Upper lobe of right lung (tissue), 1 donor: Measurements from ENCODE around the gene RPTOR. TPM values are rescaled to one million over a fixed set of nuclear protein-coding genes. Genes with fewer than 3 reads are reported as not detected.
"Not testable (repeated sequence)": the region's sequence is repeated elsewhere in the genome, so short reads cannot be mapped to it uniquely, and the experiment has no call there.

Experiments
- ATAC-seq: fragments of 200-7000 bp; cut with Tn5 transposase; one replicate; pipeline ENCODE4 v1.9.1; 2020; ENCODE audit warnings: mild to moderate bottlenecking, moderate library complexity
- DNase-seq: peaks from one replicate; pipeline ENCODE4 v3.0.0-alpha.2; 2020
- H3K27ac ChIP-seq: fragments of 200-600 bp; one replicate; pipeline ENCODE4 v1.8.0; 2022
- H3K27me3 ChIP-seq: fragments of 200-600 bp; one replicate; pipeline ENCODE4 v1.8.0; 2022; ENCODE audit warnings: mild to moderate bottlenecking
- H3K36me3 ChIP-seq: fragments of 200-600 bp; one replicate; pipeline ENCODE4 v1.8.0; 2022
- H3K4me1 ChIP-seq: fragments of 200-600 bp; one replicate; pipeline ENCODE4 v1.8.0; 2022
- H3K4me3 ChIP-seq: fragments of 200-600 bp; one replicate; pipeline ENCODE4 v1.8.0; 2022; ENCODE audit warnings: mild to moderate bottlenecking
- H3K9me3 ChIP-seq: fragments of 200-600 bp; one replicate; pipeline ENCODE4 v1.8.0; 2022
- intact Hi-C: fragments of 100-400 bp; cut with DNase I; formaldehyde crosslinking; loops from one replicate; pipeline ENCODE4 v1.11.0; 2022
- total RNA-seq: library from RNA; stranded (reverse); fragmentation: NEBNext Ultra II Directional; extraction: Animal tissue kit (Norgen Biotek cat#: 25700); gene quantifications from one replicate; pipeline ENCODE4 v1.2.1, GENCODE V29; 2021
- TF ChIP-seq, protein P1 (sequence below): fragments of 200-600 bp; IDR thresholded peaks from one replicate; pipeline ENCODE4 v1.8.0; 2022; ENCODE audit warnings: antibody characterized with exemption
- donor health status: DM: no; HTN: yes; CAD: no; lungs with severe emphysema.

RPTOR gene
- total RNA-seq, 1 donor from 2014 or later: 35.4 TPM

DNA sequence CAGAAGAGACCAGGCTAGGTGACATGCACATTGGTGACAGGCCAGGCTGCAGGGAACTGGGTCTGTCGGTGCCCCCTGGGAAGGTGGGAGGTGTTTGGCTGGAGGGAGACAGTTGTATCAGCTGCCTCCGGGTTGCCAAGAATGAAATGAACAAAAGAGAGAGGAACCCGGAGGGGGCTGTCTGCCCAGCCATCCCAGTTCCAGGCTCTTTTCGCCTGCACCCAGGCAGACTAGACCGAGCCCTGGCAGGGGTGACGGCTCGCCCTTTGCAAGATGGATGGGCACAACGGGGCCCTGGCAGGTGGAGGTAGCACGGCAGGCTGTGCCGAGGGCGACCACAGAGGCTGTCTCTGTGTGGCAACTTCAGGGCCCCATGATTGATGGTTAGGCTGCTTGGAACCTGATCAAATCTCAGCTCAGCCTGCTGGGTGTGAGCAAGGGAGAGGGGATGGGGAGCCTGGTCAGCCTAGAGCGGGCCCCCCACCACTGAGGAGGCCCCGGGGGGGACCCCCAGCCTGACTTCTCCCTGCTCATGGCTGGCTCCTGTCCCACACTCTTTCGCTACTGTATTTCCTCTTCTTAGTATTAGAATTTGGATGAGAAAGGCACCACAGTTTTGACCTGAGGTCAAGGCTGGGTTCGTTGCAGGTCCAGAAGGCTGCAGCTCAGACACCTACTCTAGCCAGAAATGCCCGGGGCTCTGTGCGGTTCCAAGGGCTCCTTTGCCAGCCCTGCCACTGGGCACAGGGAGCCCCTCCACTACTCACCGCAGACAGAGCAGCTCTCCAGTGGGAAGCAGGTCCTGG, 328.1 kb downstream of the RPTOR start:
- TF ChIP-seq, protein P1, sequence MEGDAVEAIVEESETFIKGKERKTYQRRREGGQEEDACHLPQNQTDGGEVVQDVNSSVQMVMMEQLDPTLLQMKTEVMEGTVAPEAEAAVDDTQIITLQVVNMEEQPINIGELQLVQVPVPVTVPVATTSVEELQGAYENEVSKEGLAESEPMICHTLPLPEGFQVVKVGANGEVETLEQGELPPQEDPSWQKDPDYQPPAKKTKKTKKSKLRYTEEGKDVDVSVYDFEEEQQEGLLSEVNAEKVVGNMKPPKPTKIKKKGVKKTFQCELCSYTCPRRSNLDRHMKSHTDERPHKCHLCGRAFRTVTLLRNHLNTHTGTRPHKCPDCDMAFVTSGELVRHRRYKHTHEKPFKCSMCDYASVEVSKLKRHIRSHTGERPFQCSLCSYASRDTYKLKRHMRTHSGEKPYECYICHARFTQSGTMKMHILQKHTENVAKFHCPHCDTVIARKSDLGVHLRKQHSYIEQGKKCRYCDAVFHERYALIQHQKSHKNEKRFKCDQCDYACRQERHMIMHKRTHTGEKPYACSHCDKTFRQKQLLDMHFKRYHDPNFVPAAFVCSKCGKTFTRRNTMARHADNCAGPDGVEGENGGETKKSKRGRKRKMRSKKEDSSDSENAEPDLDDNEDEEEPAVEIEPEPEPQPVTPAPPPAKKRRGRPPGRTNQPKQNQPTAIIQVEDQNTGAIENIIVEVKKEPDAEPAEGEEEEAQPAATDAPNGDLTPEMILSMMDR: no peak
- no peak overlapping the region for H3K4me3 ChIP-seq
- no peaks in the 10 kb centered on the region for H3K36me3 ChIP-seq
- ATAC-seq (peak; percentile 12), DNase-seq (no peak)
- H3K27ac ChIP-seq: no peak overlapping the region
- H3K4me1 ChIP-seq: peaks cover 11% of the 10 kb centered on the region
- H3K27me3 ChIP-seq: no peaks in the 10 kb centered on the region
- intact Hi-C loops: no loop called here
- no peaks in the 10 kb centered on the region for H3K9me3 ChIP-seq

DNA sequence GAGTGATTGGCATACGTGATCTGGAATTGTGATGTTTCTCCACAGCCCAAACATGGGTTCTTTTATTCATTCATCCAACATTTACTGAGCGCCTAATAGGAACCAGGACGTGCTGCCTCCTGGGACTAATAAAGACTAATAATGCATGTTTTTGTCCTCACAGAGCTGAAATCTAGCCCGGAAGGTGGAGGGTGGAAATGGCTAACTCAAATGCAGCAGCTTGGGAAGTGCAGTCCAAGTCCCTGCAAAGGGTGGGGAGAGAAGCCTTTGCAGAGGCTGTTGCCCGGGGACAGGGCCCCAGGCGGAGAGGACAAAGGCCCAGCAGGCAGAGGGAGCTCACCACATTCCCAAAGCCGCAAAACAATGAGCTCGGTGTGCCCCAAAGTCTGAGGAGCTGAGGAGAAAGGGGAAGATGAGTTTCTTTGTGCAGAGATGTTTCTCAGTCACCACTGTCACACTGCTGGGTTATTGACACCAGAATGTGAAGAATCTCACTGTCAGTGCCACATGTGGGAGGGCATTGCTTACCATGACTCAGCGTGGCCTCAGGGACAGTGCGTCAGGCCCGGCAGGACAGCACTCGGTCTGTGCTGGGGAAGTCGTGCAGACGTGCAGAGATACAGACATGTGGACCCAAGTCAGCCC, 328.8 kb downstream of the RPTOR start:
- DNase-seq: peak; percentile 66
- Histone ChIP-seq H3K27ac (no peak overlapping the region), H3K27me3 (no peaks in the 10 kb centered on the region), H3K9me3 (no peaks in the 10 kb centered on the region), H3K36me3 (no peaks in the 10 kb centered on the region), H3K4me3 (no peak overlapping the region), H3K4me1 (peaks cover 11% of the 10 kb centered on the region)
- intact Hi-C loops: no loop called here
- peak; percentile 60 for ATAC-seq
- TF ChIP-seq, protein P1: no peak

DNA sequence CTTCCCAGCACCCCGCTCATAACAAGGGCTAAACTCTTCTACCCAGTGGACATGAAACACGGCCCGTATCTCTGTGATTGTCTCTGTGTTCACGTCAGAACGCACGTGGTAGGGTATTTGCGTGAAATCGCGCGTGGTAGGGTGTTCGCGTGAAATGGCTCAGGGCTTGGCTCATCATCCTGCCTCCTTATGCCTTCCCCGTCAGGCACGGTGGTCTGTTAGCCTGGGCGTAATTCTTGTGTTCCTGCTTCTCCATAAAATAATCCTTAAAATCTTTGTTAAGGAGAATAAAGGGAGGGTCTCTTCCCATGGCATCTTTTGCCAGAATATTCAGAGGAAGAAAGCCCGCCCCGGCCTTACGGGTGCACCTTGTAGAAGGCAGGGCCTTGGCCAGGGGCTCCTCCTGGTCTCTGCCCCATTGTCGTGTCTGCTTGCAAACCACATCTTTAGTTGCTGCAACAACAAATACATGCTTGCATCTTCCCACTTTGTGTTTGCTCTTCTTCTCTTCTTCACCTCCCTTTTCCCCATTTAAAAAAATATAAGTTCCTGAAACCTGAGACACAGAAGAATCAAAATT, 330.3 kb downstream of the RPTOR start:
- ATAC-seq (no peak), DNase-seq (peak; percentile 21)
- no peak overlapping the region for H3K27ac ChIP-seq
- no peaks in the 10 kb centered on the region for H3K27me3 ChIP-seq
- no peaks in the 10 kb centered on the region for H3K36me3 ChIP-seq
- TF ChIP-seq, protein P1: no peak
- H3K4me1 ChIP-seq: peaks cover 11% of the 10 kb centered on the region
- no peaks in the 10 kb centered on the region for H3K9me3 ChIP-seq
- no peak overlapping the region for H3K4me3 ChIP-seq
- intact Hi-C loops: no loop called here

DNA sequence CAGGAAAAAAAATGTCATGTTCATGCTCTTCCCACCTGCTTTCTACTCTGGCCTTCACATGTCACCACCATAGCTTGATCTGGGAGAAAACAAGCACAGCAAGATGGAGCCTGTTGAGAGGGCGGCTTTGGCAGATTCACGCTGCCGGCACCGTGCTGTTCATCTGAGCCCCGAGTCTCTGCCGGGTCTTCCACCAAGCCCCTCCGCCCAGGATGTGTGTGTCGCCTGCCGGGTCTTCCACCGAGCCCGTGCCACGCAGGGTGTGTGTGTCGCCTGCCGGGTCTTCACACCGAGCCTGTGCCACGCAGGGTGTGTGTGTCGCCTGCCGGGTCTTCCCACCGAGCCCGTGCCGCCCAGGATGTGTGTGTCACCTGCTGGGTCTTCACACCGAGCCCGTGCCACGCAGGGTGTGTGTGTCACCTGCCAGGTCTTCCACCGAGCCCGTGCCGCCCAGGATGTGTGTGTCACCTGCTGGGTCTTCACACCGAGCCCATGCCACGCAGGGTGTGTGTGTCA, 330.9 kb downstream of the RPTOR start:
- intact Hi-C loops, H3K4me3 ChIP-seq, H3K9me3 ChIP-seq, H3K27ac ChIP-seq, H3K27me3 ChIP-seq, ATAC-seq, H3K36me3 ChIP-seq: not testable (repeated sequence)
- DNase-seq: peak; percentile 41
- peaks cover 11% of the 10 kb centered on the region for H3K4me1 ChIP-seq

DNA sequence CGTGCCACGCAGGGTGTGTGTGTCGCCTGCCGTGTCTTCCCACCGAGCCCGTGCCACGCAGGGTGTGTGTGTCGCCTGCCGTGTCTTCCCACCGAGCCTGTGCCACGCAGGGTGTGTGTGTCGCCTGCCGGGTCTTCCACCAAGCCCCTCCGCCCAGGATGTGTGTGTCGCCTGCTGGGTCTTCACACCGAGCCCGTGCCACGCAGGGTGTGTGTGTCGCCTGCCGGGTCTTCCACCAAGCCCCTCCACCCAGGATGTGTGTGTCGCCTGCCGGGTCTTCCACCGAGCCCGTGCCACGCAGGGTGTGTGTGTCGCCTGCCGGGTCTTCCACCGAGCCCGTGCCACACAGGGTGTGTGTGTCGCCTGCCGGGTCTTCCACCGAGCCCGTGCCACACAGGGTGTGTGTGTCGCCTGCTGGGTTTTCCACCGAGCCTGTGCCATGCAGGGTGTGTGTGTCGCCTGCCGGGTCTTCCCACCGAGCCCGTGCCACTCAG, 331.9 kb downstream of the RPTOR start:
- ATAC-seq, H3K27me3 ChIP-seq, H3K4me3 ChIP-seq, H3K9me3 ChIP-seq, H3K4me1 ChIP-seq, intact Hi-C loops, H3K27ac ChIP-seq: not testable (repeated sequence)
- peak; percentile 39 for DNase-seq
- peaks cover 13% of the 10 kb centered on the region for H3K36me3 ChIP-seq

DNA sequence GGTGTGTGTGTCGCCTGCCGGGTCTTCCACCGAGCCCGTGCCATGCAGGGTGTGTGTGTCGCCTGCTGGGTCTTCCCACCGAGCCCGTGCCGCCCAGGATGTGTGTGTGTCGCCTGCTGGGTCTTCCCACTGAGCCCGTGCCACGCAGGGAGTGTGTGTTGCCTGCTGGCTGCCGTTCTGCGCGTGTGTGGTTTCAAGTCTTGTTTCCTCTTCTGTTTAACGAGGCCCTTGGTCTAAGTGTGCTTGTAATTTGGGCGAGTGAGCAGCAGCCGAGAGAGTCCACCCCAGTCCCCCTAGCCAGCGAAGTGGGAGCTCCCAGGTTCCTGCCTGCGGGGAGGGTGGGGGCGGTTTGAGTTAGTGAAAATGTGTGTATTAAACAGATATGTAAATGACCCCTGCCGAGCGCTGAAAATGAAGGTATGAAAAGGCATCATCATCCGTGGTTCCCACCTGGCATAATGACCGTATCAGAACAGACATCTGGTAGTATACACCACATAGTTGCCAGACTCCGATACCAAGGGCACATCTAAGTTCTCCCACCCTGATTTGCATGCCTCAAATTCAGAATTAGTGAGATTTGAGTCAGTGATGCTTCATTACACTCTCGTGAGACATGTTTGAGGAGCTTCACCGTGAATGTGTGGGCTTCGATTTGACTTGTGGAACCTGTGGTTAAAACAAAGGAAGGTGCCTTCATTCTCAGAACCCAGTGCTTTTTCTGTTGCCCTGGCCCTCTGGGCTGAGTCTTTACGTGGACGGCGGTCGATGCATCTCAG, 332.5 kb downstream of the RPTOR start:
- no peak overlapping the region for H3K4me3 ChIP-seq
- peaks cover 2% of the 10 kb centered on the region for H3K4me1 ChIP-seq
- no peak overlapping the region for H3K27ac ChIP-seq
- intact Hi-C loops: no loop called here
- DNase-seq (no peak), ATAC-seq (no peak)
- TF ChIP-seq, protein P1: no peak
- H3K27me3 ChIP-seq: no peaks in the 10 kb centered on the region
- peaks cover 19% of the 10 kb centered on the region for H3K36me3 ChIP-seq
- H3K9me3 ChIP-seq: no peaks in the 10 kb centered on the region
